C4-2B (cell line): ENCODE measurements around the gene DBNL.

Source experiments
- ZFX ChIP-seq: fragments of 450-650 bp; IDR thresholded peaks from 2 replicates; pipeline ENCODE4 v1.6.1; 2017
- TF ChIP-seq, protein P1 (sequence below): fragments of 450-650 bp; conservative IDR thresholded peaks from 2 replicates; pipeline ENCODE4 v1.5.1; 2017; ENCODE audit warnings: mild to moderate bottlenecking

- TF ChIP-seq, protein P1, sequence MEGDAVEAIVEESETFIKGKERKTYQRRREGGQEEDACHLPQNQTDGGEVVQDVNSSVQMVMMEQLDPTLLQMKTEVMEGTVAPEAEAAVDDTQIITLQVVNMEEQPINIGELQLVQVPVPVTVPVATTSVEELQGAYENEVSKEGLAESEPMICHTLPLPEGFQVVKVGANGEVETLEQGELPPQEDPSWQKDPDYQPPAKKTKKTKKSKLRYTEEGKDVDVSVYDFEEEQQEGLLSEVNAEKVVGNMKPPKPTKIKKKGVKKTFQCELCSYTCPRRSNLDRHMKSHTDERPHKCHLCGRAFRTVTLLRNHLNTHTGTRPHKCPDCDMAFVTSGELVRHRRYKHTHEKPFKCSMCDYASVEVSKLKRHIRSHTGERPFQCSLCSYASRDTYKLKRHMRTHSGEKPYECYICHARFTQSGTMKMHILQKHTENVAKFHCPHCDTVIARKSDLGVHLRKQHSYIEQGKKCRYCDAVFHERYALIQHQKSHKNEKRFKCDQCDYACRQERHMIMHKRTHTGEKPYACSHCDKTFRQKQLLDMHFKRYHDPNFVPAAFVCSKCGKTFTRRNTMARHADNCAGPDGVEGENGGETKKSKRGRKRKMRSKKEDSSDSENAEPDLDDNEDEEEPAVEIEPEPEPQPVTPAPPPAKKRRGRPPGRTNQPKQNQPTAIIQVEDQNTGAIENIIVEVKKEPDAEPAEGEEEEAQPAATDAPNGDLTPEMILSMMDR, result no peak
- no peak for TF ChIP-seq ZFX
Observed at GRCh38 chr7:44109991-44110390, 65.5 kb downstream of the DBNL start.
